Stomach (tissue), 4 donors: ENCODE data around the gene CCN5.
"Not testable (repeated sequence)": the region's sequence is repeated elsewhere in the genome, so short reads cannot be mapped to it uniquely, and the experiment has no call there.

Source experiments
- POLR2A ChIP-seq, 4 donors: fragments of 450-650 bp; IDR thresholded peaks; one replicate each; pipeline ENCODE4 v1.6.1; 2016; ENCODE audit warnings: antibody characterized with exemption in 4 of 4, control low read depth in 2 of 4, mild to moderate bottlenecking in 1 of 4, moderate library complexity in 1 of 4
- TF ChIP-seq, protein P1 (sequence below), 7 experiments: fragments of 450-650 bp in 4 of 7; fragments of 200-600 bp in 3 of 7; sonication (generic) in 3 of 7; IDR thresholded peaks; one replicate each; pipeline ENCODE4 v1.5.1; 2016 to 2019; ENCODE audit warnings: antibody characterized with exemption in 7 of 7, control low read depth in 2 of 7, mild to moderate bottlenecking in 1 of 7

DNA sequence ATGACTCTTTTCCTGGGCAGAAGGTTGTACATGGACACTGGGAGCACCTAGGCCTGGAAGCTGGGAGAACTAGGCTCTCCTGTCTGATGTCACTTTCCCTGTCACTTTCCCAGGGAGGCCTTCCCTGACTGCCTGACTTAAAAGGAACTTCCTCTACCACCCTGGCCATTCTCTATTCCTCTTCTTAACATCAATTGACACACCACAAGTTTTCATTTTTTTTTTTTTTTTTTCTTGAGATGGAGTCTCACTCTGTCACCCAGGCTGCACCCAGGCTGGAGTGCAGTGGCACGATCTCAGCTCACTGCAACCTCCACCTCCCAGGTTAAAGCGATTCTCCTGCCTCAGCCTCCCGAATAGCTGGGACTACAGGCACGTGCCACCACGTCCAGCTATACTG, 18.1 kb upstream of the CCN5 start:
- TF ChIP-seq, protein P1, sequence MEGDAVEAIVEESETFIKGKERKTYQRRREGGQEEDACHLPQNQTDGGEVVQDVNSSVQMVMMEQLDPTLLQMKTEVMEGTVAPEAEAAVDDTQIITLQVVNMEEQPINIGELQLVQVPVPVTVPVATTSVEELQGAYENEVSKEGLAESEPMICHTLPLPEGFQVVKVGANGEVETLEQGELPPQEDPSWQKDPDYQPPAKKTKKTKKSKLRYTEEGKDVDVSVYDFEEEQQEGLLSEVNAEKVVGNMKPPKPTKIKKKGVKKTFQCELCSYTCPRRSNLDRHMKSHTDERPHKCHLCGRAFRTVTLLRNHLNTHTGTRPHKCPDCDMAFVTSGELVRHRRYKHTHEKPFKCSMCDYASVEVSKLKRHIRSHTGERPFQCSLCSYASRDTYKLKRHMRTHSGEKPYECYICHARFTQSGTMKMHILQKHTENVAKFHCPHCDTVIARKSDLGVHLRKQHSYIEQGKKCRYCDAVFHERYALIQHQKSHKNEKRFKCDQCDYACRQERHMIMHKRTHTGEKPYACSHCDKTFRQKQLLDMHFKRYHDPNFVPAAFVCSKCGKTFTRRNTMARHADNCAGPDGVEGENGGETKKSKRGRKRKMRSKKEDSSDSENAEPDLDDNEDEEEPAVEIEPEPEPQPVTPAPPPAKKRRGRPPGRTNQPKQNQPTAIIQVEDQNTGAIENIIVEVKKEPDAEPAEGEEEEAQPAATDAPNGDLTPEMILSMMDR (IDR thresholded peaks at IDR 0.05) = not testable (repeated sequence)
- TF ChIP-seq POLR2A (IDR thresholded peaks at IDR 0.05) = not testable (repeated sequence)
